ENCODE measurements around the gene MPO. TPM values are rescaled to one million over a fixed set of nuclear protein-coding genes. Genes with fewer than 3 reads are reported as not detected.

MPO gene
- total and polyA plus RNA-seq, 12 donors: 0.13 to 1.4 (median 0.36) TPM; not detected in 3

GRCh38 chr17:58283674-58284612 is 3.2 kb upstream of the MPO start:
- 69 to 79% (median 75%) methylated on average over 11 to 12 of the region's 12 CpGs for WGBS, 4 donors
- H3K4me3 ChIP-seq: no peak overlapping the region
- TF ChIP-seq CTCF (IDR thresholded peaks at IDR 0.05) (no peak), POLR2A (IDR thresholded peaks at IDR 0.05) (no peak)
- intact Hi-C loops (cut with DNase I): no loop called here
- no peaks in the 10 kb centered on the region for H3K4me1 ChIP-seq (replicated peaks in 1 of 2)
- H3K27ac ChIP-seq: no peak overlapping the region
- peaks cover 18% of the 10 kb centered on the region for H3K27me3 ChIP-seq
- no peaks in the 10 kb centered on the region for H3K9me3 ChIP-seq (replicated peaks in 1 of 3)
- DNase-seq: peak in 1 of 7 donors; percentile 4
- H3K36me3 ChIP-seq (replicated peaks in 1 of 2): no peaks in the 10 kb centered on the region

GRCh38 chr17:58282442-58282841 is 1.7 kb upstream of the MPO start:
- intact Hi-C loops (cut with DNase I): no loop called here
- H3K27me3 ChIP-seq: peaks cover 9% of the 10 kb centered on the region
- H3K4me1 ChIP-seq (replicated peaks in 1 of 2): no peaks in the 10 kb centered on the region
- no peak overlapping the region for H3K4me3 ChIP-seq
- TF ChIP-seq POLR2A (IDR thresholded peaks at IDR 0.05): no peak
- no peak for TF ChIP-seq CTCF (IDR thresholded peaks at IDR 0.05)
- H3K9me3 ChIP-seq (replicated peaks in 1 of 3): no peaks in the 10 kb centered on the region
- no peak overlapping the region for H3K27ac ChIP-seq
- 74 to 86% (median 78%) methylated on average over 6 of the region's 6 CpGs for WGBS, 4 donors
- H3K36me3 ChIP-seq (replicated peaks in 1 of 2): no peaks in the 10 kb centered on the region
- DNase-seq: peak in 1 of 7 donors; percentile 2

GRCh38 chr17:58281511-58282011 is 826 bp upstream of the MPO start:
- 25 to 80% (median 51%) methylated on average over 1 to 2 of the region's 2 CpGs for WGBS, 4 donors
- intact Hi-C loops (cut with DNase I): no loop called here
- no peak overlapping the region for H3K4me3 ChIP-seq
- no peak overlapping the region for H3K27ac ChIP-seq
- TF ChIP-seq POLR2A (IDR thresholded peaks at IDR 0.05) (no peak), CTCF (IDR thresholded peaks at IDR 0.05) (no peak)
- no peaks in the 10 kb centered on the region for H3K9me3 ChIP-seq (replicated peaks in 1 of 3)
- H3K27me3 ChIP-seq: peaks cover 8% of the 10 kb centered on the region
- peak in 1 of 7 donors; percentile 14 for DNase-seq
- no peaks in the 10 kb centered on the region for H3K36me3 ChIP-seq (replicated peaks in 1 of 2)
- H3K4me1 ChIP-seq (replicated peaks in 1 of 2): no peaks in the 10 kb centered on the region

GRCh38 chr17:58279736-58280479 is 827 bp downstream of the MPO start:
- intact Hi-C loops (cut with DNase I): no loop called here
- no peak for TF ChIP-seq CTCF (IDR thresholded peaks at IDR 0.05)
- no peak for TF ChIP-seq POLR2A (IDR thresholded peaks at IDR 0.05)
- Histone ChIP-seq H3K36me3 (replicated peaks in 1 of 2) (no peaks in the 10 kb centered on the region), H3K27me3 (peaks cover 4% of the 10 kb centered on the region), H3K4me3 (no peak overlapping the region), H3K9me3 (replicated peaks in 1 of 3) (no peaks in the 10 kb centered on the region), H3K27ac (no peak overlapping the region), H3K4me1 (replicated peaks in 1 of 2) (no peaks in the 10 kb centered on the region)
- 67 to 79% (median 70%) methylated on average over 11 to 16 of the region's 16 CpGs for WGBS, 4 donors
- DNase-seq: peak in 1 of 7 donors; percentile 15
